Mesothelial cell of epicardium (in vitro differentiated cells): ENCODE results near the gene ABHD18. TPM values are rescaled to one million over a fixed set of nuclear protein-coding genes. Genes with fewer than 3 reads are reported as not detected.
A peak's percentile ranks its signal among the peaks of the same experiment; 100 is the strongest.
"Not testable (repeated sequence)": the region's sequence is repeated elsewhere in the genome, so short reads cannot be mapped to it uniquely, and the experiment has no call there.

ENCODE experiments used
- DNase-seq, 2 experiments: peaks; one replicate each; pipeline ENCODE4 v3.0.0; 2021; ENCODE audit warnings: low spot score in 2 of 2; ENCODE audit not compliant: unreplicated experiment in 2 of 2
- H3K27ac Mint-ChIP-seq: 2 replicates; pipeline ENCODE4 v1.8.0; 2021; ENCODE audit warnings: mixed read lengths
- H3K27me3 Mint-ChIP-seq: 2 replicates; pipeline ENCODE4 v1.8.0; 2021; ENCODE audit warnings: low read depth, mixed read lengths
- H3K36me3 Mint-ChIP-seq: 2 replicates; pipeline ENCODE4 v1.8.0; 2021; ENCODE audit warnings: mixed read lengths
- H3K4me1 Mint-ChIP-seq: 2 replicates; pipeline ENCODE4 v1.8.0; 2021; ENCODE audit warnings: mixed read lengths
- H3K4me3 Mint-ChIP-seq: 2 replicates; pipeline ENCODE4 v1.8.0; 2021; ENCODE audit warnings: mild to moderate bottlenecking, moderate library complexity, mixed read lengths
- H3K9me3 Mint-ChIP-seq: 2 replicates; pipeline ENCODE4 v1.8.0; 2021; ENCODE audit warnings: mixed read lengths
- CTCF ChIP-seq: fragments of 200-600 bp; sonication (generic); IDR thresholded peaks from one replicate; pipeline ENCODE4 v1.5.0; 2021; ENCODE audit warnings: antibody characterized with exemption; ENCODE audit not compliant: unreplicated experiment
- total RNA-seq: library from RNA; stranded (reverse); gene quantifications from 3 replicates; pipeline ENCODE4 v1.2.1, GENCODE V29; 2021

ABHD18 gene
- total RNA-seq, 1 donor from 2014 or later = 17.7 TPM

DNA sequence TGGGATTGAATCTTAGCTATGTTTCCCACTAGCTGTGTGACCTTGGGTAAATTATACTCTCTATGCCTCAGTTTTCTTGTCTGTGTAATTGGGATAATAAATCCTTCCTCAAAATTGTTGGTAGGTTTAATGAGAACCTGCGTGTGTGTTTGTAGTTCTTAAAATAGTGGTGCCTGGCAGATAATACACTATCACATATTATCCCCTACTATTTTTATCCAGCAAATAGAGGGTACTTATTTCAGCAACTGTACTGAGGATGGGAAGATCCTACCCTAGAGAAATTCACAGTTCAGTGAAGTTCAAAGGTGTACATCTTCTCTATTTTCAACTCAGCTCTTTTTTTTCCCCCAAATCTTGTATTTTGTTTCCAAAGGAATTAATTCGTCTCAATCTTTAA is 17.2 kb downstream of the ABHD18 start:
- H3K27me3 Mint-ChIP-seq = no peaks in the 10 kb centered on the region
- H3K27ac Mint-ChIP-seq = no peak overlapping the region
- DNase-seq = no peak
- H3K4me1 Mint-ChIP-seq = no peaks in the 10 kb centered on the region
- TF ChIP-seq CTCF = no peak
- H3K9me3 Mint-ChIP-seq = peaks cover 3% of the 10 kb centered on the region
- H3K4me3 Mint-ChIP-seq = no peak overlapping the region
- peaks cover 28% of the 10 kb centered on the region for H3K36me3 Mint-ChIP-seq

DNA sequence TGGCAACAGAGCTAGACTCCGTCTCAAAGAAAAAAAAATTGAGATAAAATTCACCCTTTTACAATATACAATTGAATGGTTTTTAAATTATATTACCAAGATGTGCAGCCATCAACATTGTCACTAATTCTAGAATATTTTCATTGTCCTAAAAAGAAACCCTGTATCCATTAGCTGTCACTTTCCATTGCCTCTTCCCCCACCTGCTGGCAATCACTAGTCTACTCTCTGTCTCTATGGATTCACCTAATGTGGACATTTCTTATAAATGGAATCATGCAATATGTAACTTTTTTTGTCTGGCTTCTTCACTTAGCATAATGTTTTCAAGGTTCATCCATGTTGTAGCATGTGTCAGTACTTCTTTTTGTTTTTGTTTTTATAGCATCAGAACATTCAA is 20.8 kb downstream of the ABHD18 start:
- TF ChIP-seq CTCF = no peak
- Mint-ChIP-seq H3K27me3 (no peaks in the 10 kb centered on the region), H3K4me1 (no peaks in the 10 kb centered on the region), H3K36me3 (peaks cover 22% of the 10 kb centered on the region), H3K27ac (no peak overlapping the region), H3K4me3 (no peak overlapping the region), H3K9me3 (no peaks in the 10 kb centered on the region)
- DNase-seq = no peak

- H3K36me3 Mint-ChIP-seq = peaks cover 25% of the 10 kb centered on the region
- H3K27ac Mint-ChIP-seq = no peak overlapping the region
- H3K4me3 Mint-ChIP-seq = no peak overlapping the region
- no peaks in the 10 kb centered on the region for H3K4me1 Mint-ChIP-seq
- H3K27me3 Mint-ChIP-seq = no peaks in the 10 kb centered on the region
- no peak for TF ChIP-seq CTCF
- DNase-seq = no peak
- H3K9me3 Mint-ChIP-seq = no peaks in the 10 kb centered on the region
Measured at GRCh38 chr4:127988638-127989037, 23.4 kb downstream of the ABHD18 start.

DNA sequence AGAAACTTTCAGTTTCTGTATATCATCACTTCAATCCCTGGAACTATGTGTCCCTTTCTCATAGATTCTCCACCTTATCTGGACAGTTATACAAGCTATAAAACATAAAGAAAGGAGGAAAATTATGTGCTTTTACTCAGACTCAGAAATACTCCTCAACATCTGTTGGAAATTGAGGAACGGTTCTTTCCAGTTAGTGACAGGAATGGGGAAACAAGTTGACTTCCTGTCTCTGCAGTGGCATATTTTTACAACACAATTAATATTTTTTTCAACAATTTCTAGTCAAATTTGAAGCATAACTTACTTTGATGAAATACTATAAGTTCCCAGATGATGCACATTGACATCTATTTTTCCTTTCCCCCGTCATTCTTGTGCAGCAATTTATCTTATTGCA is 27.9 kb downstream of the ABHD18 start:
- Mint-ChIP-seq H3K27me3 (no peaks in the 10 kb centered on the region), H3K36me3 (peaks cover 39% of the 10 kb centered on the region), H3K27ac (peak overlapping the region; percentile 30), H3K4me3 (no peak overlapping the region), H3K9me3 (peaks cover 20% of the 10 kb centered on the region), H3K4me1 (no peaks in the 10 kb centered on the region)
- no peak for TF ChIP-seq CTCF
- no peak for DNase-seq

- H3K9me3 Mint-ChIP-seq = peaks cover 31% of the 10 kb centered on the region
- TF ChIP-seq CTCF = no peak
- H3K27me3 Mint-ChIP-seq = no peaks in the 10 kb centered on the region
- peaks cover 50% of the 10 kb centered on the region for H3K36me3 Mint-ChIP-seq
- DNase-seq = no peak
- no peak overlapping the region for H3K27ac Mint-ChIP-seq
- no peak overlapping the region for H3K4me3 Mint-ChIP-seq
- H3K4me1 Mint-ChIP-seq = no peaks in the 10 kb centered on the region
Measured at GRCh38 chr4:127995776-127996175, 30.6 kb downstream of the ABHD18 start.

DNA sequence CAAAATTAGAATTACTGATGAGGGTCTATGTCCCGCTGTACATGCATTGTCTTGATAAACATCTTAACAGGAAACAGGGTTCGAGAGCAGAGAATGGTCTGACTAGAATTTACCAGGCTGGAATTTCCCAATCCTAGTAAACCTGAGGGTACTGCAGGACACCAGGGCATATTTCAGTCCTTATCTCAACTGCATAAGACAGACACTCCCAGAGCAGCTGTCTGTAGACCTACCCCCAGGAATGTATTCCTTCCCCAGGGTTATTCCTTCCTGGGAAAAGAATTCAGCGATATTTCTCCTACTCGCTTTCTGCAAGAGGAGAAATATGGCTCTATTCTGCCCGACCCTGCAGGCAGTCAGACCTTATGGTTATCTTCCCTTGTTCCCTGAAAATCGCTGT is 31.3 kb downstream of the ABHD18 start:
- not testable (repeated sequence) for H3K27me3 Mint-ChIP-seq, H3K4me1 Mint-ChIP-seq, DNase-seq, H3K27ac Mint-ChIP-seq, H3K4me3 Mint-ChIP-seq
- Mint-ChIP-seq H3K9me3 (peaks cover 31% of the 10 kb centered on the region), H3K36me3 (peaks cover 50% of the 10 kb centered on the region)
